GM12878 (cell line): ENCODE measurements around the gene COL16A1. TPM values are rescaled to one million over a fixed set of nuclear protein-coding genes. Genes with fewer than 3 reads are reported as not detected.

Source experiments
- ATAC-seq: fragments of 200-7000 bp; cut with Tn5 transposase; 3 replicates; pipeline ENCODE4 v1.9.1; 2020; ENCODE audit warnings: mild to moderate bottlenecking, moderate library complexity
- BruUV-seq: library from RNA; stranded (reverse); fragments of 400-500 nt; replicated peaks from 2 replicates; lab custom pipeline; 2021; lab: Mats Ljungman, UMichigan
- CTCF ChIA-PET: fragments of 300-600 bp; sonication (Branson Sonifier 250); formaldehyde crosslinking; extraction: SDS; loops from one replicate; lab custom pipeline; 2021; ENCODE audit warnings: inconsistent platforms; lab: Yijun Ruan, JAX
- POLR2A ChIA-PET: fragments of 350-600 bp; formaldehyde crosslinking; extraction: SDS; loops from one replicate; lab custom pipeline; 2021; ENCODE audit warnings: inconsistent platforms; lab: Charles Lee
- RAD21 ChIA-PET: fragments of 300-600 bp; sonication (Branson Sonifier 250); formaldehyde crosslinking; loops from one replicate; lab custom pipeline; 2023; ENCODE audit warnings: antibody characterized with exemption; ENCODE audit not compliant: unreplicated experiment; lab: Charles Lee
- SMC1A ChIA-PET: fragments of 300-600 bp; sonication (Branson Sonifier 250); formaldehyde crosslinking; loops from one replicate; lab custom pipeline; 2023; ENCODE audit not compliant: unreplicated experiment, uncharacterized antibody; lab: Charles Lee
- DNase-seq: peaks from one replicate; pipeline ENCODE4 v3.0.0-alpha.2; 2011; ENCODE audit warnings: low read depth, low spot score
- FAIRE-seq: peaks from 3 replicates; lab custom pipeline; 2011; peaks lifted over from hg19 to GRCh38; lab: Jason Lieb, UNC
- H2AFZ ChIP-seq: 2 replicates; pipeline ENCODE4 v1.6.0; 2011; ENCODE audit warnings: low read depth, low read length, control low read depth; ENCODE audit not compliant: control insufficient read depth
- H3K27ac ChIP-seq: 2 replicates; pipeline ENCODE4 v1.5.1; 2011; ENCODE audit warnings: control low read depth; ENCODE audit not compliant: control insufficient read depth, insufficient read depth
- H3K27me3 ChIP-seq, 2 experiments: replicated peaks in 1 of 2; 2 replicates each; pipeline versions ENCODE4 v1.6.0 to v1.6.1; 2011; ENCODE audit warnings: low read length in 1 of 2; ENCODE audit not compliant: control insufficient read depth in 2 of 2, insufficient read depth in 2 of 2
- H3K36me3 ChIP-seq, 2 experiments: 2 replicates each; pipeline ENCODE4 v1.5.1; 2011; ENCODE audit warnings: low read length in 1 of 2; ENCODE audit not compliant: control insufficient read depth in 2 of 2, insufficient read depth in 2 of 2
- H3K4me1 ChIP-seq: 2 replicates; pipeline ENCODE4 v1.6.1; 2011; ENCODE audit warnings: mild to moderate bottlenecking, low read length, moderate library complexity, mixed read lengths; ENCODE audit not compliant: control insufficient read depth, insufficient read depth
- H3K4me2 ChIP-seq: 2 replicates; pipeline ENCODE4 v1.6.0; 2011; ENCODE audit warnings: control low read depth; ENCODE audit not compliant: control insufficient read depth, insufficient read depth
- H3K4me3 ChIP-seq: fragments of 200-600 bp; sonication (generic); 2 replicates; pipeline ENCODE4 v1.5.1; 2016
- H3K79me2 ChIP-seq: 2 replicates; pipeline ENCODE4 v1.6.0; 2011; ENCODE audit warnings: low read length; ENCODE audit not compliant: control insufficient read depth, insufficient read depth
- H3K9ac ChIP-seq: 2 replicates; pipeline ENCODE4 v1.8.0; 2011; ENCODE audit warnings: low read length, control low read depth, mixed read lengths; ENCODE audit not compliant: control insufficient read depth, insufficient read depth
- H3K9me3 ChIP-seq: replicated peaks from 3 replicates; pipeline ENCODE4 v1.5.1; 2011; ENCODE audit warnings: mild to moderate bottlenecking, low read length; ENCODE audit not compliant: control insufficient read depth, insufficient read depth
- H4K20me1 ChIP-seq: 2 replicates; pipeline ENCODE4 v1.6.0; 2011; ENCODE audit not compliant: control insufficient read depth, insufficient read depth
- MTA3 ChIP-seq: IDR thresholded peaks from 2 replicates; pipeline ENCODE4 v1.6.1; 2012; ENCODE audit warnings: low read length, inconsistent platforms, borderline replicate concordance
- ZSCAN29 ChIP-seq: fragments of 450-650 bp; IDR thresholded peaks from 2 replicates; pipeline ENCODE4 v1.6.1; 2017; ENCODE audit warnings: mild to moderate bottlenecking, moderate library complexity
- WGBS: methylation state at CpG from one replicate; pipeline ENCODE4 v1.1.6; 2016; ENCODE audit warnings: low lambda C conversion rate; ENCODE audit not compliant: insufficient replicate concordance, insufficient coverage; ENCODE audit errors: missing lambda C conversion rate; 5-methylcytosine and 5-hydroxymethylcytosine counted together
- in situ Hi-C: fragments of 300-500 bp; cut with MboI; formaldehyde crosslinking; loops from 9 replicates; pipeline ENCODE4 v1.14.3; 2018; ENCODE audit warnings: mixed read lengths
- intact Hi-C: fragments of 100-400 bp; cut with micrococcal nuclease; formaldehyde crosslinking; loops from one replicate; pipeline ENCODE4 v1.14.2; 2022; ENCODE audit not compliant: unreplicated experiment
- polyA plus RNA-seq, 11 experiments: library from polyadenylated mRNA; depleted of rRNA in 4 of 11; unstranded in 6 of 11; stranded (reverse) in 5 of 11; fragments of >200 nt; fragmentation: Nextera tagmentation in 4 of 11; fragmentation: Illumina TruSeq in 1 of 11; extraction: Ambion mirVana in 4 of 11; extraction: Trizol in 1 of 11; gene quantifications; 1 replicate in 1 of 11; 2 replicates in 10 of 11; pipeline versions ENCODE4 v1.2.1 to v1.2.3, GENCODE V29; 2011 to 2016; ENCODE audit warnings: inconsistent platforms in 2 of 11, missing spikeins in 2 of 11, low read depth in 1 of 11
- total RNA-seq, 4 experiments: library from RNA; depleted of rRNA in 3 of 4; stranded (reverse); fragments of >200 nt in 3 of 4; fragmentation: Illumina TruSeq in 1 of 4; extraction: Trizol in 1 of 4; gene quantifications; 2 replicates each; pipeline versions ENCODE4 v1.2.1 to v1.2.3, GENCODE V29; 2013 to 2021
- TF ChIP-seq, protein P1 (sequence below): fragments of 450-650 bp; IDR thresholded peaks from 2 replicates; pipeline ENCODE4 v1.6.1; 2017; ENCODE audit warnings: antibody characterized with exemption, mild to moderate bottlenecking, moderate library complexity

Gene COL16A1
- total and polyA plus RNA-seq, 10 of the 15 experiments (the other 5 are each of a cell fraction or from before 2014, with no cell fraction given), result 0.02 to 3.7 (median 0.59) TPM

DNA sequence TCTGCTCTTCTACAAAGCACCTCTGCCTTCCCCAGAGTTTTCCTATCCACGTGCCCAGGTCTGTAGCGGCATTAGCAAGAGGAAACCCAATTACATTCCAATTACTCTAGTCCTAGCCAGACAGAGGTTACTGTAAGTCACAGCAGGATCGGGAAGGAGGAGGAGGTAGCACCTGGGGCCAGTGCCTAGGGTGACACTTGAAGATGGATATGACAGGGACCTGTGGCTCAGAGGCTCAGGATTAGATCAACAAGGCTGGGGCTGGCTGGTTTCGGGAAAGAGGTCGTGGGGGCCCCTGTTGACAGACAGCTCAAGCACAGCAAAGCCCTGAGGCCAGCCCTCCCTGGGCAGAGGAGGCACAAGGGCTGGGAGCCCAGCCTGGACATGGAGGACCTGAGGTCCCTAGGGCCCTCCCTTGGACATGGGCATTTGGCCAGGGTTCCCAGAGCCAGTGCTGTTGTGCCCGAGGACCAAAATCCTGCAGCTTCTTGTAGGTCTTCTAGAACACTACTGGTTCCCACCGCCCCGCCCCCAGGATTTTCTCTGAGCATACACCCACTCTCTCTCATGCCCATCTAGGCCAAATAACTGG, 89.3 kb downstream of the COL16A1 start (continued):
- TF ChIP-seq, protein P1, sequence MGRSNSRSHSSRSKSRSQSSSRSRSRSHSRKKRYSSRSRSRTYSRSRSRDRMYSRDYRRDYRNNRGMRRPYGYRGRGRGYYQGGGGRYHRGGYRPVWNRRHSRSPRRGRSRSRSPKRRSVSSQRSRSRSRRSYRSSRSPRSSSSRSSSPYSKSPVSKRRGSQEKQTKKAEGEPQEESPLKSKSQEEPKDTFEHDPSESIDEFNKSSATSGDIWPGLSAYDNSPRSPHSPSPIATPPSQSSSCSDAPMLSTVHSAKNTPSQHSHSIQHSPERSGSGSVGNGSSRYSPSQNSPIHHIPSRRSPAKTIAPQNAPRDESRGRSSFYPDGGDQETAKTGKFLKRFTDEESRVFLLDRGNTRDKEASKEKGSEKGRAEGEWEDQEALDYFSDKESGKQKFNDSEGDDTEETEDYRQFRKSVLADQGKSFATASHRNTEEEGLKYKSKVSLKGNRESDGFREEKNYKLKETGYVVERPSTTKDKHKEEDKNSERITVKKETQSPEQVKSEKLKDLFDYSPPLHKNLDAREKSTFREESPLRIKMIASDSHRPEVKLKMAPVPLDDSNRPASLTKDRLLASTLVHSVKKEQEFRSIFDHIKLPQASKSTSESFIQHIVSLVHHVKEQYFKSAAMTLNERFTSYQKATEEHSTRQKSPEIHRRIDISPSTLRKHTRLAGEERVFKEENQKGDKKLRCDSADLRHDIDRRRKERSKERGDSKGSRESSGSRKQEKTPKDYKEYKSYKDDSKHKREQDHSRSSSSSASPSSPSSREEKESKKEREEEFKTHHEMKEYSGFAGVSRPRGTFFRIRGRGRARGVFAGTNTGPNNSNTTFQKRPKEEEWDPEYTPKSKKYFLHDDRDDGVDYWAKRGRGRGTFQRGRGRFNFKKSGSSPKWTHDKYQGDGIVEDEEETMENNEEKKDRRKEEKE, result no peak

DNA sequence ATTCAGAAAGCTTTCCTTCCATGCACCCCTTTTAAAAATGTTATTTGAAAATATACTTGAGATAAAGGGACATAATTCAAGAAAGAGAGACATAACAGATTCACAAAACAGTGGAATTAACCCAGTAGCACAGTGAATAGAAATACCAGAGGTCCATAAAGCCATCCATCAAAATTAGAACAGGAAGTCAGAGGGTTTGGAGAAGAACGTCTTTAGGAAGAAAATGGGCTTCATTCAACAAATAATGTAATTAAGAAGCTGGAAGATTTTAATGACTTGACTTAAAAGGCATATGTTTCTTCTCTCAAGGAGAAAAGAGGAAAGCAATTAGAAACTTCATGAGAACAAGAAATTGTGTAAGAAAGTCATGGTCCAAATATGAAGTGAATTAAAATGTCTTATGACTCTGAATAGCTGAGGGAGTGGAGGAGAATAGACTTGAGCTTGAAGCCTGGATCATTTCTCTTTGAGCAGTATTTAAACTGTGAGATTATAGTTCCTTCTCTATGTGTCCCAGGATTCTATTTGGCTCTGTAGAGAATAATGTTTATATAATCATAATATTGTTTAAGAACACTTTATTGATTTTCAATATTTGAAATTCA, 94.2 kb downstream of the COL16A1 start:
- peaks cover 3% of the 10 kb centered on the region; the same call in 2 of the 3 replicates for H3K9me3 ChIP-seq
- ChIA-PET SMC1A (interaction anchor here (0.6 to 2.7 kb wide), 6 partner anchors 9 to 308 kb away, joined by 3 to 7 read pairs (median 5); no protein-coding TSS in a partner anchor), RAD21 (interaction anchor here (1.1 kb wide), 1 partner anchor 215 kb away, joined by 3 read pairs; no protein-coding TSS in a partner anchor), CTCF (interaction anchor here (1.2 to 2.6 kb wide), 6 partner anchors 9 to 61 kb away, joined by 3 to 12 read pairs (median 6); no protein-coding TSS in a partner anchor), POLR2A (interaction anchor here (0.7 kb wide), 2 partner anchors 27 to 180 kb away, joined by 3 to 4 read pairs; no protein-coding TSS in a partner anchor)
- intact Hi-C loops, result no loop called here
- no peak for TF ChIP-seq ZSCAN29
- no peak for TF ChIP-seq MTA3
- in situ Hi-C loops, result no loop called here
- no peaks in the 10 kb centered on the region for H3K79me2 ChIP-seq
- H3K4me3 ChIP-seq, result no peak overlapping the region
- no peaks in the 10 kb centered on the region for H3K36me3 ChIP-seq
- no peak for FAIRE-seq
- H4K20me1 ChIP-seq, result no peaks in the 10 kb centered on the region
- no peak for DNase-seq
- no peaks in the 10 kb centered on the region for H3K27me3 ChIP-seq
- WGBS, result 29% methylated on average over 1 of the region's 1 CpG
- no peak for ATAC-seq
- no peak overlapping the region for H3K27ac ChIP-seq
- H3K4me2 ChIP-seq, result no peak overlapping the region
- peaks cover 11% of the 10 kb centered on the region for H3K4me1 ChIP-seq
- H2AFZ ChIP-seq, result no peak overlapping the region
- no peak overlapping the region for H3K9ac ChIP-seq
- BruUV-seq, result no TSS peak
